NCI-H1694 treated with DMSO at 0.1 percent for 48 hours (cell line): ENCODE results near the gene PNLIP.

Experiments
- DNase-seq: peaks from one replicate; lab custom pipeline; 2025; lab: John Stamatoyannopoulos, UW

PNLIP gene

GRCh38 chr10:116545756-116546155, at the start of gene PNLIP:
PNLIP (plus strand) TSS chr10:116545931; CDS start chr10:116546093, 162 bp downstream.
- no peak for DNase-seq

GRCh38 chr10:116504786-116505185, 40.9 kb upstream of the PNLIP start:
- no peak for DNase-seq

GRCh38 chr10:116510565-116510964, 35.2 kb upstream of the PNLIP start:
- no peak for DNase-seq

- no peak for DNase-seq
These were observed 34.4 kb upstream of the PNLIP start for GRCh38 chr10:116511365-116511764.

GRCh38 chr10:116521424-116522290, 24.1 kb upstream of the PNLIP start:
- DNase-seq, result no peak

GRCh38 chr10:116522803-116523381, 22.8 kb upstream of the PNLIP start:
- DNase-seq, result no peak

GRCh38 chr10:116524736-116525135, 21.0 kb upstream of the PNLIP start:
- no peak for DNase-seq

- DNase-seq, result no peak
These were observed 19.5 kb upstream of the PNLIP start for GRCh38 chr10:116526219-116526618.

GRCh38 chr10:116536810-116537209, 8.9 kb upstream of the PNLIP start:
- no peak for DNase-seq

GRCh38 chr10:116538456-116538855, 7.3 kb upstream of the PNLIP start:
- DNase-seq, result no peak

GRCh38 chr10:116538992-116539391, 6.7 kb upstream of the PNLIP start:
- DNase-seq, result no peak

GRCh38 chr10:116540814-116541213, 4.9 kb upstream of the PNLIP start:
- no peak for DNase-seq

GRCh38 chr10:116542007-116542677, 3.6 kb upstream of the PNLIP start:
- DNase-seq, result no peak

GRCh38 chr10:116545122-116545521, 609 bp upstream of the PNLIP start:
- DNase-seq, result no peak

- no peak for DNase-seq
These were observed 2.6 kb downstream of the PNLIP start for GRCh38 chr10:116548301-116548700.

GRCh38 chr10:116553378-116553980, 7.7 kb downstream of the PNLIP start:
- DNase-seq, result no peak

GRCh38 chr10:116554628-116555027, 8.9 kb downstream of the PNLIP start:
- no peak for DNase-seq

GRCh38 chr10:116555880-116556279, 10.1 kb downstream of the PNLIP start:
- DNase-seq, result no peak

- DNase-seq, result no peak
These were observed 11.7 kb downstream of the PNLIP start for GRCh38 chr10:116557305-116557880.

- no peak for DNase-seq
These were observed 19.8 kb downstream of the PNLIP start for GRCh38 chr10:116565534-116565933.

- no peak for DNase-seq
These were observed 21.2 kb downstream of the PNLIP start for GRCh38 chr10:116566932-116567331.

GRCh38 chr10:116567335-116567734, 21.6 kb downstream of the PNLIP start:
- DNase-seq, result no peak
